ENCODE results near the gene PRDX4.

DNA sequence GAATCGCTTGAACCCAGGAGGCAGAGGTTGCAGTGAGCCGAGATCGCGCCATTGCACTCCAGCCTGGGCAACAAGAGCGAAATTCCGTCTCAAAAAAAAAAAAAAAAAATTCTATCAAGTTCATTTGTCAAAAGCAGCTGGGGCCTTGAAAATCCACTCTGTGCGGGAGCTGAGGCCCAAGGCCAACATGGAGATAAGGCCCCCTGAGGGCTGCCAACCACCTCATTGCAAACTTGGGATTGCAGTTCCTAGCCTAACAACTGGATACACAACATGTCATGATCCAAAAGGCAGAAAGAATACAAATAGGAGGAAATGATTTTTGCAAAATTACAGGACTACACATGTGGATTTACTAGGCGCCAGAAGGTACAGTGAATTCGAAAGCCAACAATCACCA, 22.5 kb upstream of the PRDX4 start:
- TF ChIP-seq, protein P1, sequence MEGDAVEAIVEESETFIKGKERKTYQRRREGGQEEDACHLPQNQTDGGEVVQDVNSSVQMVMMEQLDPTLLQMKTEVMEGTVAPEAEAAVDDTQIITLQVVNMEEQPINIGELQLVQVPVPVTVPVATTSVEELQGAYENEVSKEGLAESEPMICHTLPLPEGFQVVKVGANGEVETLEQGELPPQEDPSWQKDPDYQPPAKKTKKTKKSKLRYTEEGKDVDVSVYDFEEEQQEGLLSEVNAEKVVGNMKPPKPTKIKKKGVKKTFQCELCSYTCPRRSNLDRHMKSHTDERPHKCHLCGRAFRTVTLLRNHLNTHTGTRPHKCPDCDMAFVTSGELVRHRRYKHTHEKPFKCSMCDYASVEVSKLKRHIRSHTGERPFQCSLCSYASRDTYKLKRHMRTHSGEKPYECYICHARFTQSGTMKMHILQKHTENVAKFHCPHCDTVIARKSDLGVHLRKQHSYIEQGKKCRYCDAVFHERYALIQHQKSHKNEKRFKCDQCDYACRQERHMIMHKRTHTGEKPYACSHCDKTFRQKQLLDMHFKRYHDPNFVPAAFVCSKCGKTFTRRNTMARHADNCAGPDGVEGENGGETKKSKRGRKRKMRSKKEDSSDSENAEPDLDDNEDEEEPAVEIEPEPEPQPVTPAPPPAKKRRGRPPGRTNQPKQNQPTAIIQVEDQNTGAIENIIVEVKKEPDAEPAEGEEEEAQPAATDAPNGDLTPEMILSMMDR (IDR thresholded peaks at IDR 0.05) = no peak
- TF ChIP-seq POLR2A (IDR thresholded peaks at IDR 0.05) (no peak), POLR2AphosphoS5 (IDR thresholded peaks at IDR 0.05) (no peak)

All from upper lobe of left lung (tissue), 4 donors.